HG03469 (cell line): ENCODE results near the gene AMN.
"Not testable (repeated sequence)": the region's sequence is repeated elsewhere in the genome, so short reads cannot be mapped to it uniquely, and the experiment has no call there.

Experiments
- ATAC-seq: cut with Tn5 transposase; IDR thresholded peaks from one replicate; pipeline ENCODE4 v1.9.1; 2021; ENCODE audit warnings: mild to moderate bottlenecking, moderate library complexity, moderate number of reproducible peaks; ENCODE audit not compliant: unreplicated experiment

The AMN gene

GRCh38 chr14:102922490-102923200, at the start of gene AMN:
Gene AMN, plus strand, starts transcription at chr14:102922663. Its CDS starts 26 bp downstream, at chr14:102922689.
- ATAC-seq = no peak

- no peak for ATAC-seq
Observed at GRCh38 chr14:102873131-102873530, 49.3 kb upstream of the AMN start.

- no peak for ATAC-seq
Observed at GRCh38 chr14:102873546-102874061, 48.9 kb upstream of the AMN start.

GRCh38 chr14:102875652-102876051, 46.8 kb upstream of the AMN start:
- ATAC-seq = no peak

- ATAC-seq = not testable (repeated sequence)
Observed at GRCh38 chr14:102877511-102877910, 45.0 kb upstream of the AMN start.

- ATAC-seq = no peak
Observed at GRCh38 chr14:102878174-102878969, 44.1 kb upstream of the AMN start.

- ATAC-seq = no peak
Observed at GRCh38 chr14:102878970-102879460, 43.4 kb upstream of the AMN start.

GRCh38 chr14:102882226-102882906, 40.1 kb upstream of the AMN start:
- no peak for ATAC-seq

GRCh38 chr14:102883089-102883541, 39.3 kb upstream of the AMN start:
- ATAC-seq = no peak

GRCh38 chr14:102883554-102883953, 38.9 kb upstream of the AMN start:
- ATAC-seq = no peak

- no peak for ATAC-seq
Observed at GRCh38 chr14:102885737-102886447, 36.6 kb upstream of the AMN start.

GRCh38 chr14:102888748-102889147, 33.7 kb upstream of the AMN start:
- no peak for ATAC-seq

GRCh38 chr14:102889615-102890014, 32.8 kb upstream of the AMN start:
- no peak for ATAC-seq

GRCh38 chr14:102891111-102891510, 31.4 kb upstream of the AMN start:
- ATAC-seq = no peak

GRCh38 chr14:102891556-102891955, 30.9 kb upstream of the AMN start:
- ATAC-seq = no peak

- no peak for ATAC-seq
Observed at GRCh38 chr14:102892651-102893050, 29.8 kb upstream of the AMN start.

- no peak for ATAC-seq
Observed at GRCh38 chr14:102893452-102893851, 29.0 kb upstream of the AMN start.

- ATAC-seq = not testable (repeated sequence)
Observed at GRCh38 chr14:102896735-102897134, 25.7 kb upstream of the AMN start.

GRCh38 chr14:102897299-102898027, 25.0 kb upstream of the AMN start:
- no peak for ATAC-seq

GRCh38 chr14:102898298-102898697, 24.2 kb upstream of the AMN start:
- ATAC-seq = no peak
